DOHH2 (cell line): ENCODE results near the gene LAPTM5.
A peak's percentile ranks its signal among the peaks of the same experiment; 100 is the strongest.

ENCODE experiments used
- H3F3A ChIP-seq: fragments of 200-600 bp; sonication (generic), shearing (Covaris generic); 2 replicates; pipeline ENCODE4 v1.6.0; 2016; ENCODE audit warnings: antibody characterized with exemption, mild to moderate bottlenecking; ENCODE audit not compliant: control insufficient read depth, insufficient read depth
- H3K27ac ChIP-seq: fragments of 200-600 bp; sonication (generic); 2 replicates; pipeline ENCODE4 v1.5.1; 2014; ENCODE audit warnings: low read depth, mild to moderate bottlenecking, low read length, moderate library complexity
- H3K27me3 ChIP-seq: fragments of 200-600 bp; sonication (generic); 2 replicates; pipeline ENCODE4 v1.6.1; 2014; ENCODE audit warnings: mild to moderate bottlenecking, low read length, mixed read lengths; ENCODE audit not compliant: control insufficient read depth
- H3K36me3 ChIP-seq: fragments of 200-600 bp; sonication (generic); 2 replicates; pipeline ENCODE4 v1.6.1; 2014; ENCODE audit warnings: mild to moderate bottlenecking, low read length, moderate library complexity, mixed read lengths; ENCODE audit not compliant: control insufficient read depth
- H3K4me1 ChIP-seq: fragments of 200-600 bp; sonication (generic); 2 replicates; pipeline ENCODE4 v1.6.1; 2014; ENCODE audit warnings: mild to moderate bottlenecking, low read length, mixed read lengths; ENCODE audit not compliant: control insufficient read depth
- H3K4me2 ChIP-seq: fragments of 200-600 bp; sonication (generic); 2 replicates; pipeline ENCODE4 v1.6.0; 2014; ENCODE audit warnings: mild to moderate bottlenecking, low read length, moderate library complexity
- H3K4me3 ChIP-seq: fragments of 200-600 bp; sonication (generic); 2 replicates; pipeline ENCODE4 v1.5.1; 2014; ENCODE audit warnings: mild to moderate bottlenecking, low read length, mixed read lengths
- H3K79me2 ChIP-seq: fragments of 200-600 bp; sonication (generic); 2 replicates; pipeline ENCODE4 v1.6.1; 2014; ENCODE audit warnings: mild to moderate bottlenecking, low read length, mixed read lengths; ENCODE audit not compliant: control insufficient read depth
- H3K9me2 ChIP-seq: fragments of 200-600 bp; sonication (generic); replicated peaks from 2 replicates; pipeline ENCODE4 v1.6.1; 2014; ENCODE audit warnings: mild to moderate bottlenecking, low read length, mixed read lengths; ENCODE audit not compliant: control insufficient read depth
- H3K9me3 ChIP-seq: fragments of 200-600 bp; sonication (generic); 2 replicates; pipeline ENCODE4 v1.6.1; 2014; ENCODE audit warnings: antibody characterized with exemption, low read length, mixed read lengths; ENCODE audit not compliant: control insufficient read depth, insufficient read depth
- H4K20me1 ChIP-seq: fragments of 200-600 bp; sonication (generic); 2 replicates; pipeline ENCODE4 v1.6.0; 2014; ENCODE audit warnings: low read depth, mild to moderate bottlenecking, antibody characterized with exemption, low read length, moderate library complexity; ENCODE audit not compliant: control insufficient read depth, insufficient read depth
- EZH2phosphoT487 ChIP-seq: fragments of 200-600 bp; sonication (generic); IDR thresholded peaks from 2 replicates; pipeline ENCODE4 v1.6.1; 2017; ENCODE audit warnings: borderline replicate concordance, mild to moderate bottlenecking, antibody characterized with exemption, low read length, moderate library complexity, mixed read lengths
- TF ChIP-seq, protein P1 (sequence below): fragments of 200-600 bp; sonication (generic); IDR thresholded peaks from one replicate; pipeline ENCODE4 v1.5.1; 2014; ENCODE audit warnings: antibody characterized with exemption, mild to moderate bottlenecking, low read depth, low read length; ENCODE audit not compliant: poor library complexity, severe bottlenecking

Gene LAPTM5

DNA sequence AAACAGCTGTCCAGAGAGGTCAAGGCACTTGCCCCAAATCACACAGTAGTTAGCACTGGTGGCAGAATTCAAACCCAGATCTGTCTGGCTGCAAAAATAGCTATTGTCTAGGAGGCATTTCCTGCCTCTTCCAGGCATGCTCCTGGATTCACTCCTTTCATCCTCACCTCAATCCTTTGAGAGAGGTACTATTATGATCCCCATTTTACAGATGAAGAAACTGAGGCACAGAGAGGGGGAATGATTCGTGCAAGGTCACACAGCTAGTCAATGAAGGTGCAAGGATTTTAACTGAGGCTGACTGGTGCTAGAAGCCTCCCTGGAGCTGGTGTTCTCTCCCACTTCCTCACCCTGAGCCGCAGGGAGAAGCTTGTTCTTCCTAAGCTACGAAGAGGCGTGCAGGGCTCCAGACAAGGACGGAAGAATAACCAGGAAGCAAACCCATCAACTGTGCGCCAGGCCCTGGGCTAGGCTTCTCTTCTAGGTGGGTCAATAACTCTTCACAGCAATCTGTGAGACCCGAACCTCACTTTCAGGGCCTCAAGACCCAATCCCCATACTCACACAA is 631 bp upstream of the LAPTM5 start:
- no peaks in the 10 kb centered on the region for H3K9me2 ChIP-seq
- no peaks in the 10 kb centered on the region for H4K20me1 ChIP-seq
- peaks cover 66% of the 10 kb centered on the region for H3F3A ChIP-seq
- no peaks in the 10 kb centered on the region for H3K27me3 ChIP-seq
- peaks cover 30% of the 10 kb centered on the region for H3K36me3 ChIP-seq
- H3K4me3 ChIP-seq = peak overlapping the region; percentile 95
- no peaks in the 10 kb centered on the region for H3K9me3 ChIP-seq
- peak overlapping the region; percentile 94 for H3K4me2 ChIP-seq
- no peak for TF ChIP-seq EZH2phosphoT487
- TF ChIP-seq, protein P1, sequence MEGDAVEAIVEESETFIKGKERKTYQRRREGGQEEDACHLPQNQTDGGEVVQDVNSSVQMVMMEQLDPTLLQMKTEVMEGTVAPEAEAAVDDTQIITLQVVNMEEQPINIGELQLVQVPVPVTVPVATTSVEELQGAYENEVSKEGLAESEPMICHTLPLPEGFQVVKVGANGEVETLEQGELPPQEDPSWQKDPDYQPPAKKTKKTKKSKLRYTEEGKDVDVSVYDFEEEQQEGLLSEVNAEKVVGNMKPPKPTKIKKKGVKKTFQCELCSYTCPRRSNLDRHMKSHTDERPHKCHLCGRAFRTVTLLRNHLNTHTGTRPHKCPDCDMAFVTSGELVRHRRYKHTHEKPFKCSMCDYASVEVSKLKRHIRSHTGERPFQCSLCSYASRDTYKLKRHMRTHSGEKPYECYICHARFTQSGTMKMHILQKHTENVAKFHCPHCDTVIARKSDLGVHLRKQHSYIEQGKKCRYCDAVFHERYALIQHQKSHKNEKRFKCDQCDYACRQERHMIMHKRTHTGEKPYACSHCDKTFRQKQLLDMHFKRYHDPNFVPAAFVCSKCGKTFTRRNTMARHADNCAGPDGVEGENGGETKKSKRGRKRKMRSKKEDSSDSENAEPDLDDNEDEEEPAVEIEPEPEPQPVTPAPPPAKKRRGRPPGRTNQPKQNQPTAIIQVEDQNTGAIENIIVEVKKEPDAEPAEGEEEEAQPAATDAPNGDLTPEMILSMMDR = no peak
- peaks cover 84% of the 10 kb centered on the region for H3K4me1 ChIP-seq
- H3K27ac ChIP-seq = peak overlapping the region; percentile 99
- H3K79me2 ChIP-seq = peaks cover 55% of the 10 kb centered on the region

DNA sequence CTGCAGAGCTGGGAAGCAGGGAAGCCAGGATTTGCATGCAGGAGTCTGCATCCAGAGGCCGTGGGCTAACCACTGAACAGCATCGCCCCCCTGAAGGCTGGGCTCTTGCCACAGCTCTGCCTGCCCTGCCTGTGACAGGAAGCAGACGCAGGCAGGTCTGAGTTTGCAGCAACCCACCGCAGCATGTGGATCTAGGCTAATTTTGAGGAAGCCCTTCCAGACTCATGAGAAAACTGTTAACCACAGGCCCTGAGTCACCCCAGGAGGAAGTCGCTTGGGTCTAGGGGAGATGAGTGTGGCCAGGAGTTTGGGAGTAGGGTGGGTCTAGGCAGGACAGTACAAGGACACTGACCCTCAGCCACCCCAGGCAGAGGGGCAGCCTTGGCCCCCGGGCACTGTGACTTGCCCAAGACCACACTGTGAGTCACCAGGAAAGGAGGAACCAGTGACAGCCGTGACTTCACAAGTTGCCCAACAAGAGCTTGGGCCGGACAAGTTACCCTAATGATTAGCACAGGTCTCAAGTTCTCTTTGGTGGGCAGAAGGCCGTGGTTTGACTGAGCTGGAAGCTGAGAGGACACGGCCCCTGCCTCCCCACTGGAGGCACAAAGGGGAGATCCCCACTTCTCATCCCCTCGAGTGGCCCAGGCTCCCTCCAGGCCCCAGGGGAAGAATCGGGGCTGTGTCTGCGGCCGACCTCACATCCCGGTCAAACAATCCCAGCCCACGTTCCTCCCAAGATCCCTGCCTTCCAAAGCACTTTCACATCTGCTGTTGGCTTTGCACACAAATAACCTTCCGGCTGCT is 826 bp downstream of the LAPTM5 start:
- Histone ChIP-seq H3K79me2 (peaks cover 69% of the 10 kb centered on the region), H3K9me3 (no peaks in the 10 kb centered on the region), H3K27ac (peak overlapping the region; percentile 99), H3K4me3 (peak overlapping the region; percentile 95), H3K9me2 (no peaks in the 10 kb centered on the region), H3K4me1 (peaks cover 84% of the 10 kb centered on the region), H3K27me3 (no peaks in the 10 kb centered on the region), H3K36me3 (peaks cover 43% of the 10 kb centered on the region), H4K20me1 (no peaks in the 10 kb centered on the region), H3K4me2 (peak overlapping the region; percentile 94), H3F3A (peaks cover 71% of the 10 kb centered on the region)
- TF ChIP-seq EZH2phosphoT487 = no peak
- TF ChIP-seq, protein P1 = no peak

DNA sequence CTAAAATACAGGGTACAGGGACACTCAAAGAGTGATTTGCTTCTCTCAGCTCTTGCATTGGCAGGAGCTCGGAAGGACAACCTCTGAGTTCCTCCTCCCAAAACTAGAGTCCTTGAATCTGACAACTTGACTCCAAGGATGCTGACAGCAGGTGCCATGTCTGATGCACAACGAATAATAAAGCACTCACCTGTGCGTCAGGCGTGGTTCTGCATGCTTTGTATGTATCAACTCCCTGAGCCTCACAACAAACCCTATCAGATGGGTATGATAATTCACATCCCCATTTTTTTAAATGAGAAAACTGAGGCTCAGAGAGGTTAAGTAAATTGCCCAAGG is 1.4 kb downstream of the LAPTM5 start:
- Histone ChIP-seq H3F3A (peaks cover 72% of the 10 kb centered on the region), H4K20me1 (no peaks in the 10 kb centered on the region), H3K27me3 (no peaks in the 10 kb centered on the region), H3K36me3 (peaks cover 49% of the 10 kb centered on the region), H3K4me3 (peak overlapping the region; percentile 95), H3K9me2 (no peaks in the 10 kb centered on the region), H3K4me1 (peaks cover 84% of the 10 kb centered on the region), H3K9me3 (no peaks in the 10 kb centered on the region), H3K27ac (peak overlapping the region; percentile 99), H3K79me2 (peaks cover 75% of the 10 kb centered on the region), H3K4me2 (peak overlapping the region; percentile 94)
- TF ChIP-seq EZH2phosphoT487 = no peak
- TF ChIP-seq, protein P1 = no peak
